ENCODE data around the gene SCRT2. TPM values are rescaled to one million over a fixed set of nuclear protein-coding genes. Genes with fewer than 3 reads are reported as not detected.

SCRT2 gene
- total RNA-seq, 1 donor from 2014 or later = not detected

DNA sequence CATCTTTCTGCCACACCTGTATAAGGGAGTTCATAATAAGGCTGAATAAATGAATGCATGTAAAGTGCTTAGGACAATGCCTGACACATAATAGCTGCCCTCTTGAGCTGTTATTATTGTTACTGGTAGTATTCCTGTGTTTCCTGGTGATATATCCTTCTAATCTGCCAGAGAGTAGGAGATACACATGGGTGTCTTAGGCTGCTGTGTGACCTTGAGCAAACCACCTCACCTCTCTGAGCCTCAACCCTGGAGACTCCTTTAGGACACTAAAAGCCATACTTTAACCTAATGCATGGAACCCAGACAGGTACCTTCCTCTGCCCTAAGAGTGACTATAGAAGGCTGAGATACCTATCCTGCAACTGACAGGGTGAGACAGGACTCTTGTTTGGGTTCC lies 7.6 kb downstream of the SCRT2 start:
- DNase-seq (ENCODE audit: low read depth) = no peak
- TF ChIP-seq, protein P1, sequence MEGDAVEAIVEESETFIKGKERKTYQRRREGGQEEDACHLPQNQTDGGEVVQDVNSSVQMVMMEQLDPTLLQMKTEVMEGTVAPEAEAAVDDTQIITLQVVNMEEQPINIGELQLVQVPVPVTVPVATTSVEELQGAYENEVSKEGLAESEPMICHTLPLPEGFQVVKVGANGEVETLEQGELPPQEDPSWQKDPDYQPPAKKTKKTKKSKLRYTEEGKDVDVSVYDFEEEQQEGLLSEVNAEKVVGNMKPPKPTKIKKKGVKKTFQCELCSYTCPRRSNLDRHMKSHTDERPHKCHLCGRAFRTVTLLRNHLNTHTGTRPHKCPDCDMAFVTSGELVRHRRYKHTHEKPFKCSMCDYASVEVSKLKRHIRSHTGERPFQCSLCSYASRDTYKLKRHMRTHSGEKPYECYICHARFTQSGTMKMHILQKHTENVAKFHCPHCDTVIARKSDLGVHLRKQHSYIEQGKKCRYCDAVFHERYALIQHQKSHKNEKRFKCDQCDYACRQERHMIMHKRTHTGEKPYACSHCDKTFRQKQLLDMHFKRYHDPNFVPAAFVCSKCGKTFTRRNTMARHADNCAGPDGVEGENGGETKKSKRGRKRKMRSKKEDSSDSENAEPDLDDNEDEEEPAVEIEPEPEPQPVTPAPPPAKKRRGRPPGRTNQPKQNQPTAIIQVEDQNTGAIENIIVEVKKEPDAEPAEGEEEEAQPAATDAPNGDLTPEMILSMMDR (conservative IDR thresholded peaks at IDR 0.05; ENCODE audit: low read depth, low read length) = no peak
- H3K4me3 ChIP-seq (ENCODE audit: low read depth, low read length) = no peak overlapping the region

DNA sequence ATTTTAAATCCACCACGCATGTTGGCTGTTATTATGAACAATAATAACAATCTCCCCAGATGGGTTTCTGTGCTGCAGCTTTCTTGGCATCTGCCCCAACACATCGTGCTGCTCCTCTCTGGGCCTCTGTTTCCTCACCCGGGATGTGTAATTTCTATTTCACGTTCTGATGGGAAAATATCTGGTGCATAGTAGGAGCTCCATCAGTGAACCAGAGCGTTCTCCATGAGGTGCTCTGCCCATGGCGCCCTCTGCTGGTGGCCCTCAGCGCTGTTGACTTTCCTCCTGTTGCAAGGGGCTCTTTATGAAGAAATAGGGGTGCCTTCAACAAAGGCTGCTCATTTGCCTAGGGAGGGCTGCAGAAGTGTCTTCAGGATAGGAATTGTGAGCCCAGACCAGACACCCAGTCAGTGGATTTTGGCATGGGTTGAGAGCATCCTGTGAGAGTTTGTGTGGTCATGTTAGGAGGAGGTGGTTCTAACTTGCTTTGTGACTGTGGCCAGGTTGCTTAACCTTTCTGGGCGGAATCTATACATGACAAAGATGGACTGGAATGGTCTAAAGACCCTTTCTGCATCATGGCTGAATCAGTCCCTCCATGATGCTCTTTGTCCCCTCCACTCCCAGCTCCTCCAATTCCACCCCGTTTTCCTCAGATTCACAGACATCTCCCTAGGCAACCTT lies 8.1 kb downstream of the SCRT2 start:
- no peak for DNase-seq (ENCODE audit: low read depth)
- TF ChIP-seq, protein P1 (conservative IDR thresholded peaks at IDR 0.05; ENCODE audit: low read depth, low read length) = peak; percentile 96
- no peak overlapping the region for H3K4me3 ChIP-seq (ENCODE audit: low read depth, low read length)

DNA sequence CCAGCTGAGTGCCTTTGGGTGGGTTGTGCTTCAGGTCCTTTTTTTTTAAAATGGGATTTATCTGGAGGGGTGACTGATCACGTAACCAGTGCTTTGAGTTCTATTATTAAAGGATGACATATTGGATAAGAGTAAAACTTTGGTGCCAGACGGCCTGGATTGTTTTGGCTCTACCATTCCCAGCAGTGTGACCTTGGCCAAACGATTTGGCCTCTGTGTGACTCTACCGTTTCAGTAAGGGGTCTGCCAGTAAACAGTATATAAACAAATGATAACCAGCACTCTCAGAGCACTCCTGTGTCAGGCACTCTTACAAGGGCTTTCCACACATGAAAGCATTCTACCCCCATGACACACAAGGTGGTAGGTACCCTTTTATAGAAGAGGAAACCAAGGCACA lies 8.7 kb downstream of the SCRT2 start:
- no peak overlapping the region for H3K4me3 ChIP-seq (ENCODE audit: low read depth, low read length)
- DNase-seq (ENCODE audit: low read depth) = no peak
- TF ChIP-seq, protein P1 (conservative IDR thresholded peaks at IDR 0.05; ENCODE audit: low read depth, low read length) = no peak

DNA sequence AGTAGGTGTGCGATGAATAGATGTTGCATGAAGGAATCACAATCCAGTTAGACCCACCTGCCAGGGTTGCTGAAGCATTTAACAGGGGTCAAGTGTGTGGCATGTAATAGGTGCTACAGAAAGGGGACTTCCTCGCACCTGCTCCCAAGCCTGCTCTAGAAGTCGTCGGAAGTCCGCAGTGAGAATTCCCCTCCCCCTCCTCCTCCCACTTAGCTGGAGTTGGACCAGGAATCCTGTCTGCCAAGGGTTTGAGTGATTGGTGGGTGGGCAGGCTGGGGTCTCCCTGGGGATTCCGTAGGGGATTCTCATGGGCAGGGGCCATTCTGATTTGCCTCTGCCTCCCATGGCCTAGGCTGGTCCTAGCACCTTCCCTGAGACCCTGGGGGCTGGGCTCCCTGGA lies 10.3 kb downstream of the SCRT2 start:
- no peak for DNase-seq (ENCODE audit: low read depth)
- TF ChIP-seq, protein P1 (conservative IDR thresholded peaks at IDR 0.05; ENCODE audit: low read depth, low read length) = no peak

DNA sequence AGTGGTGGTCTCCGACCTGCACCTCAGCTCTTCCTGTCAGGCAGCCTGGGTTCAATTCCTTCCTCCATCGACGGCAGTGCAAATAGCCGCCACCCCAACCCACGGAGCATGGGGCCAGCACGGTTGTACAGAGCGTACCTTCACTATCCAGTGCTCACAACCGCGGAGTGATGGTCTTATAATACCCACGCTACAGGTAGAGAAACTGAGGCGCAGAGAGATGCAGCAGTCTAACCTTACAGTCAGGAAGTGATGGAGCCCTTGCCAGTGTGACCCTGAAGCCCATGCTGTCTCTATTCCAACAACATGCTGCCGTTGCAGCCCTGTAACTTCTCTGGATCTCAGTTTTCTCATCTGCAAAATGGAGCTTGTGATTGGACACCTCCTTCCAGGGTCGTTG lies 11.0 kb downstream of the SCRT2 start:
- TF ChIP-seq, protein P1 (conservative IDR thresholded peaks at IDR 0.05; ENCODE audit: low read depth, low read length) = no peak
- DNase-seq (ENCODE audit: low read depth) = no peak
- no peak overlapping the region for H3K4me3 ChIP-seq (ENCODE audit: low read depth, low read length)

More for the DNA sequence above, 10.3 kb downstream of the SCRT2 start:
- H3K4me3 ChIP-seq (ENCODE audit: low read depth, low read length) = no peak overlapping the region

DNA sequence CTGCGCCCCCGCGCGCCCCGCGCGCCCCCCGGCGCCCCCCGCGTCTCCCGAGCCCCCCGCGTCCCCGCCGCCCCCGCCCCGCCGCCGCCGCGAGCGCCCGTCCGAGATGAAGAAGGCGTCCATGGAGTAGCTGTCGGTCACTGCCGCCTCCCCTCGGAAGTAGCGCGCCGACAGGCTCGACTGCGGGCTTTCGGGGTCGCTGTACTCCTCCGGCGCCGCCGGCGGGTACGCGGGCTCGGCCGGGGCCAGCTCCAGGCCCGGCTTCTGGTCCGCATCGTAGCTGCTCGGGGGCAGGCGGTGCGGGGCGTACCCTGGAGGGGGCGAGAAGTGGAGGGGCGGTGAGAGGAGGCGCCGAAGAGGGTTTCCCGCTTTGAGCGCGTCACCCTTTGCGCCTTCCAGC lies 11.5 kb downstream of the SCRT2 start:
- no peak for DNase-seq (ENCODE audit: low read depth)
- TF ChIP-seq, protein P1 (conservative IDR thresholded peaks at IDR 0.05; ENCODE audit: low read depth, low read length) = no peak
- no peak overlapping the region for H3K4me3 ChIP-seq (ENCODE audit: low read depth, low read length)
